ENCODE data around the gene CRYBB1.
A peak's percentile ranks its signal among the peaks of the same experiment; 100 is the strongest.

Gene CRYBB1

DNA sequence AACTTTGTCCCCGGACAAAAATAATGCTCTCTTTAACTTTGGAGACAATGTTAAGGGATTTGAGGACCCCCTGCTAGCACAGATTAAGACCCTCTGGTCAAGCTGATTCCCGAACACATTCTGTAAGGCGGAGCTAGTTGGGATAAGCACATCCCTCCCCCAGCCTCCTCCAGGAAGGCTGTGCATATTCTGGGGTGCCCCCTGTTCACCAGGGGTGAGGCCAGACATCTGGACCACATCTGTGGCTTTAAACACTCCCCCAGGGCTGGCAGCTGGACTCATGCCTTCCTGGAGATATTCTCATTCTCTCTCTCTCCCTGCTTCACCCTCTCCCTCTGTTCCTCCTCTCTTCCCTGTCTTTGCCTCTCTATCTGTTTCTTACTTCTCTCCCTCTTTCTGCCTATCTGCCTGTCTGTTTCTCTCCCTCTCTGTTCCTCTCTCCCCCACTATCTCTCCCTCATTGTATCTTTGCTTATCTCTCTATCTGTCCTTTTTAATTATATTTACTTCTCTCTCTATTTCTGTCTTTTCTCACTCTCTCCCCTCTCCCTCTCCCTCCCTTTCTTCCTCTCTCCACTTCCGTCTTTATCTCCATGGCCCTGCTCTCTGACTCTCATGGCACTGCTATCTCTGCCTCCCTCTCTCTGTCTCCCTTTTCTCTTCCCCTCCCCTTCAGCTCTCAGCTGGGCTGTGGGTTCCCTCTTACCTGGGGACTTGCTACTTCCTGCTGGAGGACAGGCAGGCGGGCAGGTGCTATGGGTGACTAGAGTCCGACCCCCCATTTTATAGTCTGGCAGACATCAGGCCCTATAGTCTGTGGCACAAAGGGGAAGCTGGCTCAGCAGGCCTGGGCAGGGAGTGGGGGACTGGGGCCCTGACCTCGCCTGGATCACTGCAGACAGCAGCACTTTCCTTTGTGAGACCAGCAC, at the start of gene CRYBB1:
TSS of gene CRYBB1 (minus strand) at position 757 of the 929 bp plus-strand sequence. CDS start 1,708 bp downstream, outside the sequence.
- no peak for DNase-seq

GRCh38 chr22:26667140-26667539, 49.3 kb upstream of the CRYBB1 start:
- no peak for DNase-seq

- DNase-seq, result no peak
These were observed 48.0 kb upstream of the CRYBB1 start for GRCh38 chr22:26665813-26666231.

GRCh38 chr22:26663374-26663923, 45.6 kb upstream of the CRYBB1 start:
- no peak for DNase-seq

GRCh38 chr22:26662160-26662559, 44.3 kb upstream of the CRYBB1 start:
- no peak for DNase-seq

DNA sequence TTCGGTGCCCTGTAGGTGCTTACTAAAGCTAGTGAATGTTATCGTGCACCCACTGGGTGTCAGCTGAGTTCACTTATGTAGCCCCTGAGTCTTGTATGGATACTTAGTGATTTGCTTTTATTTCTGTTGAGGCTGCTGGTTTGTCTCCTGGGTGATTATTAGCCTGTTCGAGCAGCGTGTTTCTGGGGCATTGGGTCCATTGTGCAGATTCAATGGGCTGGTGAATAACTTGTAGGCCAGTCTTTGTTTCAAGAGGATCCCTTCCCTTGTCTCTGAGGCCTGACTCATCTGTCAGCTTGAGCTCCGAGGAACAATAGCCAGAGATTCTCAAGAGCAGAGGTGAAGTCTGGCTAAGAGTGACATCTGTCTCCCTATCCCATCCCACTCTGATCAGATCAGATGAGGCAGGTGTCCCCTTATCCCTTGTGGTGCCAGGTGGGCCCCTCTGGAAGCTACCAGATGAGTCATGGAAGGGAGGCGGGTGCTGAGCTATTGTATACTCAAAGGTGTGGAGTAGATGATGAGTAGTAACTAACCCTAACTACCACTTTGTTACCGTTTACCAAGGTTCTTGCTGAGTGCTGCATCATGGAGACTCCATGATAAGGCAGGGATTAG, 43.2 kb upstream of the CRYBB1 start:
- no peak for DNase-seq

DNA sequence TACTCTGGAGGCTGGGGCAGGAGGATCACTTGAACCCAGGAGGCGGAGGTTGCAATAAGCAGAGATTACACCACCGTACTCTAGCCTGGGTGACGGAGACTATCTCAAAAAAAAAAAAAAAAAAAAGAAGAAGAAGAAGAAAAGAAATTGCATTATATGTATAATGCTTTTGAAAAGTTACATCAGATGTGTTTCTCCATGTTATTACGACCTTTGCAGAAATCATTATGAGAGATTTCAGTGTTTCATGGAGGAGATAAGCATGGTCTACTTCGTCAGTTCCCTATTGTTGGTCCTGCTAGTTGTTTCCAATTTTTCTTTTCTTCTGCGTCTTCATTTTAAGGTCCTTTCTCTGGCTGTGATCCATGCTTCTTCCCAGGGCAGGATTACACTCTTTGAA, 42.5 kb upstream of the CRYBB1 start:
- no peak for DNase-seq

- DNase-seq, result peak; percentile 84
These were observed 41.0 kb upstream of the CRYBB1 start for GRCh38 chr22:26658671-26659478.

DNA sequence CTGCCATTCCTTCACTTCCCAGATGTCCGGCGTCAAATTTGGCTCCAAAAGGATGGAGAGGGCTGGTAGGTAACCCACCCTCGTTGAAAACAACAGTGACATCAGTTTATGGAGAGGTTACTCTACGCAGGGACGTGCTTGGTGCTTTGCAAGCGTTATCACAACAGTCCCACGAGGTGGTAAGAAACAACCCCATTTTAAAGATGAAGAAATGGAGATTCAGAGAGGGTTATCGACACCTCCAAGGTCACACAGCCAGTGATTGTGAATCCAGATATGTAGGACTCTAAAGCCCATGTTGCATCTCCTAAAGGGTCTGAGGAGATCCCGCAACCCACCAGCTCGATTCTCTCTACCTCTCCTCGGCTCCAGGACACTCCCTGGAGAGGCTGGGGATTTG, 40.3 kb upstream of the CRYBB1 start:
- no peak for DNase-seq

DNA sequence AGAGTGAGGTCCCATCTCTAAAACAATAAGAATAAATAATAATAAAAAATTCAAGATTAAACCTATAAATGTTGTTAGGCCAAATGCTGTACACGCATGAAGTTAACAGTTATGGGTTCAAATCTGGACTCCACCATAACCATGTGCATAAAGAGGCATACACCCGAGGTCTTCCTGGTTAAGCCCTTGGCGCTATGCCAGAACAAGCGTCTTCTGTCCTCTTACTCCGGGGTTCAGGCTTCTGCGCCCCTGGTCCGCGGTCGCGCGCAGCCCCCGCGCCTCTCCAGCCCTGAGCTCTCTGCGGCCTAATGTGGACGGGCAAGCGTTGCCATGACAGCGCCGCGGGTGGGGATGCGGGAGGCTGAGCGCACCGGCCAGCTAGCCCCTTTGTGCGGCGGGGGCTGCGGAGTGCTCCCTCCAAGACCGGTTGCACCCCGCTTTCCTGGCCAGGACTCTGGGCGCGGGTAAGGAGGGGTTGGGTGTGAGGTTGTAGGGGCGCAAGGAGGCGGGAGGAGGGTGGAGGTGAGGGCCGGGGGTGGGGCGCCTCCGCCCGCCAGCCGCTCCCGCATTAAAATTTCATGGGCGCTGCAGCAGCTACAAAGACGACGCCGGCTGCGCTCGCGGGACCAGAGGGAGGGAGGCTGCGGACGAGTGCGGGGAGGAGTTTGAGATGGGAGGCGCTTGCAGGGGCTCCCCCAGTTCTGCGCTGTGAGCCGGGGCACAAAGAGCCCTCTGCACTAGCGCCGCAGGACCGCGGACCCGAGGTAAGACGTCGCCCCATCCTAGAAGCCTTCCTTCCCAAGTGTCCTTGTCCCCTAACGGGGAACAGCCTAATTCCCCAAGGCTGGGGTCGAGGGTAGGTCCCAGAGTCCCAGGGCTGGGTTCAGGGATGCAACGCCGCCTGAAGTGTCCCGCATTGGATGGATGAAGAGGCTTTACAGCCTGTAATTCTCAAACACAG, 39.3 kb upstream of the CRYBB1 start, which contains the start of gene MIAT:
TSS of gene MIAT (plus strand) at position 698 of the 961 bp plus-strand sequence.
- peak; percentile 84 for DNase-seq

DNA sequence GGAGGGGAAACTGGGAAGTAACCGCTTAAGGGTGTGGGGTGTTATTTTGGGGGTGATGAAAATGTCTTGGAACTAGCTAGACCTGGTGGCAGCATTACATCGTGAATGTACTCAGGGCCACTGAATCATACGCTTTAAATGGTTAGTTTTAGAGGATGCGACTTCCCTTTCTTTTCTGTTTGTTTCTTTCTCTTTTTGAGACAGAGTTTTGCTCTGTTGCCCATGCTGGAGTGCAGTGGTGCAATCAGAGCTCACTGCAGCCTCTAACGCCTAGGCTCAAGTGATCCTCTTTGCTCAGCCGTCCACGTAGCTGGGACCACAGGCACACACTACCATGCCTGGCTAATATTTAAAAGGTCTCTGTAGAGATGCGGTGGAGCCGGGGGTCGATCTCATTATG, 34.0 kb upstream of the CRYBB1 start:
- DNase-seq, result no peak

DNA sequence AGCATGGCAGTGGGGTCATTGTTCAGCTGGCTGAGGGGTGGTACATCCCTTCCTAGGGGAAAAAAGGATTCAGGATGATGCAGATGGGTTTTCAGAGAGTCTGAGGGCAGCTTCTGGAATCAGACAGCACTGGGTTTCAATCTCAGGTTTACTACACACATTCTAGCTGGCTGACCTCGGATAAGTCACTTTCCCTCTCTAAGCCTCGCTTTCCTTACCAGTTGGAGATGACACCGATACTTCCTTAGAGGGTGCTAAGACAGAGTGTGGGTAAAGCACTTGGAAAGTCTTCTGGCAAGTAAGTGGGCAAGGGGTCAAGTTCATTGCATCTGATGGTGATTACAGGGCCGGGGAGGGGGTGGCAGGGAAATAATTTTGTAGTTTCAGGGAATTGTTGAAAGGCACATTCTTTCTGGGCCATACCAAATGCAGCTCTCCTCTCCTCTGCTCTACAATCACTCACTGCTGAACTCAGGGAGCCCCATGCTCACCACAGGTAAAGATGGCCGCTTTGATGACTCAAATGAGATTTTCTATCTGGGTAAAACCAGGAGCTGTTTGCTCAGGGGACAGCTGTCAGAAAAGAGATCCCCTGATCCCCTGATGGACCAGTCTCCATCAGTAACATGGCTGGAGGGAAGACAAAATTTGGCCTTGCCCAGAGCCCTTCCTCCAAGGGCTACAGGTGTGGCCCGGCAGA, 33.0 kb upstream of the CRYBB1 start:
- DNase-seq, result no peak

- DNase-seq, result no peak
These were observed 30.9 kb upstream of the CRYBB1 start for GRCh38 chr22:26648528-26649388.

GRCh38 chr22:26648011-26648497, 30.2 kb upstream of the CRYBB1 start:
- peak; percentile 70 for DNase-seq

GRCh38 chr22:26646158-26646557, 28.3 kb upstream of the CRYBB1 start:
- DNase-seq, result no peak

- no peak for DNase-seq
These were observed 25.7 kb upstream of the CRYBB1 start for GRCh38 chr22:26643418-26644100.

DNA sequence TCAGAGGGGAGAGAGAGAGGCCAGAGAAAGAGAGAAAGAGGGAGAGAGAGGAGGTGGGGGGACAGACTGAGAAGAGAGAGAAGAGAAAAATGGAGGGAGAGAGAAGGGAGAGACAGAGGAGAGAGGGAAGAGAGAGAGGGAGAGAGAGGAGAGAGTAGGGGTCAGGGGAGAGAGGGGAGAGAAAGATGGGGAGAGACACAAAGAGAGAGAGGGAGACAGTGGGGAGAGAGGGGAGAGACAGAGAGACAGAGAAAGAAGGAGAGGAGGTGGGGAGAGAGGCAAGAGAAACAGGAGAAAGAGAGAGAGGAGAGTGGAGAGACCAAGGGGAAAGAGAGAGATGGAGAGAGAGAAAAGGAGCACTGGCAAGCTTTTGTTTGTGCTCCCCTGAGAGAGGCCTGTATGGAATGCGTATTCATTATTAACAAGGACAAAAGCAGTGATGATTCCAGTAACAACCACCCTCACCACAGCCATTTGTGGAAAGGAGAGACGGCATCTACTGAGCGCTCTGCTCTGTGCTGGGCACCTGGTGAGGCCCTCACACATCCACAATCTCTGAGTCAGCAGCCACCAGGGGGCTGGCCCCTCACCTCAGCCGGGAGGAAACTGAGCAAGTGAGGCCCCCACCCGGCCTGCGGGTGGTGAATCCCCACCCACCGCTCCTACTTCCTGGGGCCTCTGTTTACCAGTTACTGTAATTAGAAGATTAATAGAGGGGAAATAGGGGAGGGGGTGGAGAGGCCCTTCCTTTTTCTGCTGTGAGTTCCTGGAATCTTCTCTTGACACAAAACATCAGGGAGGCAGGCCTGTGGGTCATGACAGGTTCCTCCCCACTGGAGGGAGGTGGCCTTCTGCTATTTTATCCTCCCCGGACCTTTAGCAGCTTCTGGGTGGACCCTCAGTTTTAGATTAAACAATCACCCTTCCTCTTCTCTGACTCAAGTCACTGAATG, 24.9 kb upstream of the CRYBB1 start:
- peak; percentile 88 for DNase-seq

DNA sequence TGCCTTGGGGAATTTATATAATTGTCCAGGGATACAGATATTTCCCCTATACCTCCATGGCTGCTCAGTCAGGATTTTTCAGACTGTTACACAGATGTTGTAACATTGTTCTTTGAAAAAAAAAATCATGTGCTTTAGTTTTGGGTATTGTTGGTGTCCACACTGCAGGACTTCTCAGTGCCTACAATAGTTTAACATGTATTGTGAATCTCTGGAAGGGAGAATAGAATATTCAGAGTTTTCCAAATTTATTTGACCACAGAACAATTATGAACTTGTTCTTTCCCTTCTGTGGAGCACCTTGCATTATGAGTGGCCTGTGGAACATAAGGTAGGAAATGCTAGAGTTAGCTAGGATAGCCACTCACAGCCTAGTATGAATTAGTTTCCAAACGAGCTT, 18.5 kb upstream of the CRYBB1 start:
- no peak for DNase-seq
